HG02759 (cell line): Measurements from ENCODE around the gene PDE4A.
"Not testable (repeated sequence)": the region's sequence is repeated elsewhere in the genome, so short reads cannot be mapped to it uniquely, and the experiment has no call there.

Experiments
- ATAC-seq: cut with Tn5 transposase; IDR thresholded peaks from one replicate; pipeline ENCODE4 v1.9.1; 2021; ENCODE audit warnings: mild to moderate bottlenecking, moderate library complexity; ENCODE audit not compliant: unreplicated experiment

The PDE4A gene

DNA sequence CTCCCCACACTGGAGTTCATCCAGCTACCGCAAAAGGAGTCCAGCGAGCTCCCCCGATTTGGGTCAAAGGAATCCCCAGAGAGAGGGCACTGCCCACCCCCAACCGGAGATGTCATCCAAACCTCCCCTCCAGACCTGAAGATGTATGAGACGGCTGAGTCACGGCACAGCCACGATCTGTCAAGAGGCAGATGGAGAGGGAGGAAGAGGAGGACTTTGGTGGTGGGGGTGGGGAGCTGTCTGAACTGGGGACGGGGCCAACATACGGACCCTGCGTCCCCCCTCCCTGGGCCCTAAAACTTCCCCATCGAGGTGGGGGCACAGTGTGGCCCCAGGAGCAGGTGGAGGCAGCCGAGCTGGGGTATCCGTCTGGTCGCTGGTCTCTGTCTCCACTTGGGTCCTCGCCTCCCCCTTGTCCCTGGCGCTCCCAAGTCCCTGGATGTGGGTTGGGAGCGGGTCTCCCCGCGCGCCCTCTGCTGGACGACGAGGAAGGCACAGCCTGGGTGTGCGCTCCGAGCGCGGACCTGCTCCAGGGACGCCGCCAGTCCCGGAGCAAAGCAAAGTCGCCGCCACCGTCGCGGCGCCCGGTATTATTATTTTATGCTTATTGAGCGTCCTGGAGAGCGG is 3.8 kb downstream of the PDE4A start:
- ATAC-seq: peak; percentile 43

DNA sequence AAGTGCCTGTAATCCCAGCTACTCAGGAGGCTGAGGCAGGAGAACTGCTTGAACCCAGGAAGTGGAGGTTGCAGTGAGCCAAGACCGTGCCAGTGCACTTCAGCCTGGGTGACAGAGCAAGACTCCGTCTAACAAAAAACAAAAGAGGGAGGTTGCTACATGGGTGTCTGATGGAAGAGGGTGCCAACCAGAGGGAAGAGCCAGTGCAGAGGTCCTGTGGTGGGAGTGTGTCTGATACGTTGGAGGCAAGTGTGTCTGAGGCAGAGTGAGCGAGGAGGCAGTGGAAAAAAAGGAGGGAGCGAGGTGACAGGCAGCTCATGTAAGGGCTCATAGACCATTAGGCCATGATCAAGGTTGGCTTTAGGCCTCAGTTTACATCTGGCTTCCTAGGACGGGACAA is 6.8 kb downstream of the PDE4A start:
- no peak for ATAC-seq

DNA sequence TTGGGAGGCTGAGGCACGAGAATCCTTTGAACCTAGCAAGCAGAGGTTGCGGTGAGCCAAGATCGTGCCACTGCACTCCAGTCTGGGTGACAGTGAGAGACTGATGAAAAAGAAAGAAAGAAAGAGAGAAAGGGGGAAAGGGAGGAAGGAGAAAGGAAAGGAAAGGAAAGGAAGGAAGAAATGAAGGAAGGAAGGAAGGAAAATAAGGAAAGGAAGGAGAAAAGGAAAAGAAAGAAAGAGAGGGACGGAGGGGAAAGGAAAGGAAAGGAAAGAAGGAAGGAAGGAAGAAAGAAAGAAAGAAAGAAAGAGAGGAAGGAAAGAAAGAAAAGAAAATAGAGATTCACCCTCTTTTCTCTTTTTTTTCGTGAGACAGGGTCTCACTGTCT is 8.7 kb downstream of the PDE4A start:
- no peak for ATAC-seq

DNA sequence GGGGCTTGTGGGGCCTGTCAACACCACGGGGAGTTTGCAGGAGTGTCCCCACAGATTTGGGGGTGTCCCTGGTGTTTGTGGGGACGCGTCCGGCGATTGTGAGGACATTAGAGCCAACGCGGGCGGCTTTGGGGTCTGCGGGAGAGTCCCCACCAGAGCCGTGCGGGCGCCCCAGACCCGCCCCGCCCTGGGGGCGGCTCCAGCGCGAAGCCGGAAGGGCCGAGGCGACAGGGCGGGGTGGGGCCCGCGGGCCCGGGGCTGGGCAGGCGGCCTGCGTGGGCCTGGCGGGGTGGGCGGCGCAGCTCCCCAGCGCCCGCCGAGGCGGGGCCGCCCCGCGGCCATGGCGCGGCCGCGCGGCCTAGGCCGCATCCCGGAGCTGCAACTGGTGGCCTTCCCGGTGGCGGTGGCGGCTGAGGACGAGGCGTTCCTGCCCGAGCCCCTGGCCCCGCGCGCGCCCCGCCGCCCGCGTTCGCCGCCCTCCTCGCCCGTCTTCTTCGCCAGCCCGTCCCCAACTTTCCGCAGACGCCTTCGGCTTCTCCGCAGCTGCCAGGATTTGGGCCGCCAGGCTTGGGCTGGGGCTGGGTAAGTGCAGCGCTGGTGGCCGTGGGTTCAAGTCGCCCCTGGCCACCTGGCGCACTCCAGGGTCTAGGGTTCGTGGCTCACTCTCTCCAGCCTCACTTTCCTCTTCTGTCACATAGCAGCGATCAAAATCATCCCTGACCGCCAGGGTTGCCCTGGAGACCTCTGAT is 10.3 kb downstream of the PDE4A start:
- no peak for ATAC-seq

DNA sequence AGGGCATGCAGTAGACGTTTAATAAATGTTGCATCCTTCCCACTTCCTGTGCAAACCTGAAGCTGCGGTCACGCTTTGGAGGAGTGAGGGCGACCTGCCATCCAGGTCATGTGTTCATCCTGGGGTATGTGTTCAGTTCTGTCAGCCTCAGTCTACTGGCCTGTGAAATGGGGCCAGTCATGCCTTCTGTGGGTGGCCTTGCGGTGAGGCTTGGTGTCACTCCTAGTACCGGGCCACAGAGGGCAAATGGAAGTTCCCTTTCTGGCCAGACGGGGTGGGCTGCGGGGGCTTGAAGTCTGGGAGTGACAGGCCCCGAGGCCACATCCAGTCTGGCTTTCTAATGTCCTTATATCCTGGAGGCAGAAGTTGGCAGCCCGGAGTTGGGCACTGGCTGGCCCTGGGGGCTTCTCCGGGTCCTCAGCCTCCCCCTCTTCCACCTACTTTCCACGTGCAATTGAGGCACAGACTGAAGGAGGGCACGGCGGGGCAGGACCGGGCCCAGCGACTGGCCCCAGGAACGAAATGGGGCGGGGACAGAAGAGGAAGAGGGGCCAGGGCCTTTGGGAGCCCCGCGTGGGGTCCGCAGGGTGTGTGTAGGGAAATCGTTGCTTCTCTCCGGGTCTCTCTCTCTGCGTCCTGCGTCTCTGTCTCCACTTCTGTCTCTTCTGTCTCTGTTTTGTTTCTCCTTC is 11.1 kb downstream of the PDE4A start:
- no peak for ATAC-seq

DNA sequence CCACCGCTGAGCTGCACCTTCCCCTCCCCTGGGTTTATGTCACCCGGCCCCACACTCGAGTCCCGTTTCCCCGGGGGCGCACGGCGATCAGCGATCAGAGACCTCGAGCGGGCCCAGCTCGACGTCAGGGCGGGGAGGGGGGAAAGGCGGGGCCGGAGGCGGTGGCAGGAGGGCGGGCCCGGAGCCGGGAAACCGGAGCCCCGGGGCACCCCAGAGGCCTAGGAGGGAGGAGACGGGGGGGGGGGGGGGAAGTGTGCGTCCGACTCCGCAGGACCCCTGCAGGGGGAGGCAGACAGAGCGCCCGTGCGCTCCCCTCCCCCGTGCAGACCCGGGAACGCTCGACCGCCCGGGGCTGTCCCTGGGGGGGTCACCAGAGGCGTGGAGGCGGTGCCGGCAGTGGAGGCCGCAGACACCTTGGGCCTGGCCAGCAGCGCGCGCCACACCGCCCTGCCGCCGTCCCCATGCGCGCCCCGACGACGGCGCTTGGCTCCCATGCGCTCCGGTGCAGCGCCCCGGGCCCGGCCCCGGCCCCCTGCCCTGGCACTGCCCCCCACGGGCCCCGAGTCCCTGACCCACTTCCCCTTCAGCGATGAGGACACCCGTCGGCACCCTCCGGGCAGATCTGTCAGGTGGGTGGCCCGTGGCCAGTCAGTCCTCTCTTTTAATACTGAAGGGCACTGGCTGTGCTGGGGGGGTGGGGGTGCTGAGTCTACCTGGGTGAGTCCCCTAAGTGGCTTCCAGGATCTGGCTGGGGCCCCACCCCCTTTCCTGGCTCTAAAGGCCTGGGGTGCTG is 11.8 kb downstream of the PDE4A start:
- ATAC-seq: no peak

DNA sequence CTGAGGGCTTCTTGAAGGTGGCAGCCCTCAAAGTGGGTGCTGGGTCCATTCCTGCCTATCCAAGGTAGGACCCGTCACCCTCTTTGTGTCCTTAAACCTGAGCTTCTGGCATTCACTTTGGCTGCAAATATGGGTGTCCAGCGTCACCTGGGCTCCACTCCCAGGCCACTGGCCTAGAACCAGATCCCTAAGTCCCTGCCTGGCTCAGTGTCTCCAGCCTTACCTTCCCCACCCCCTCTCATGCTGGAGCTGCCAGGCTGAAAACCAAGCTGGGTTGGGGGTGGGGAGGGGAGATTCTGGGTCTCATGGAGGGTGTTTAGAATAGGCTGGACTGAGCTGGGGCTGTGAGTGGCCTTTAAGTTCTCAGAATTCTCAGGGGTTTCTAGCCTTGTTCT is 12.4 kb downstream of the PDE4A start:
- no peak for ATAC-seq

DNA sequence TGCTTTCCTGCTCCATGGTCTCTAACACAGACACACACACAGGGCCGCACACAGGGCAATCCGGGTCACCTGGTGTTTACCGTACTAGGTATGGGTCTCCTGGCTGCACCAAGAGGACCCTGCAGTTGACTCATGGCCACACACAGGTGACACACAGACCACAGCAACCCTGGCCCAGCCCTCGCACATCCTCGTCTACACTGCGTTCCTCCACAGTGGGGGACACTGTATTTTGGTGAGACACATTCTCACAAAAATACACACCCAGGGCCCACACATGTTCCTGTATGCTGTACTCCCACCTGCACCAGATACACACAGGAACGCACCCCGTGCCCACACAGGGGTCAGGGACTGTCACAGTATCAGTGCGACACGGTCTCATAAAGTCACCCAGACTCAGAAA is 12.8 kb downstream of the PDE4A start:
- ATAC-seq: no peak

DNA sequence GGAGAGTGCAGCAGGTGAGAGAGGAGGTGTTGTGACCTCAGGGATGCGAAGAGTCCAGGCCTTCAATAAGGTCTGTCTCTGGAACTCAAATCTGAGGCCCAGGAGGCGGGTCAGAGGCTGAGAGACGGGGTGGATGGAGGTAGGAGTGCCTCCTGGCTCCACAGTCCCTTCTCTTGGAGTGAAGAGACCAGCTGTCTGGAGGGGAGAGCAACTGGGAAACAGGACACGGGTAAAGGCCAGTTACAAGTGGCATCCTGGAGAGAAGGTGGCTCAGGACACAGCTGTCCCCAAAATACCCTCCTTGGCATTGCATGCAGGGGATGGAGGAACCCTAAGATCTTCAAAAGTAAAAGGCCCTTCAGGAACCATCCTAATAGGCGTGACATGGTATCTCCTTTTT is 19.2 kb downstream of the PDE4A start:
- ATAC-seq: no peak

DNA sequence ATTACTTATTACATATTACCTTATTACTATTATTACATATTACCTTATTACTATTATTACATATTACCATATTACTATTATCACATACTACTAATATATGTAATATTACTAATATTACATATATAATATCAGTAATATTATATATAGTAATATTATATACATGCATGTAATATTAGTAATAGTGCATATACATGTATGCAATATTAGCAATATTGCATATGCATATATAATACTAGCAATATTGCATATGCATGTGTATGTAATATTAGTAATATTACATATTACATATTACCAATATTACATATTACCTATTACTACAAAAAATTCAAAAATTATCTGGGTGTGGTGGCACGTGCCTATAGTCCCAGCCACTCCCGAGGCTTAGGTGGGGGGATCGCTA is 22.4 kb downstream of the PDE4A start:
- no peak for ATAC-seq

DNA sequence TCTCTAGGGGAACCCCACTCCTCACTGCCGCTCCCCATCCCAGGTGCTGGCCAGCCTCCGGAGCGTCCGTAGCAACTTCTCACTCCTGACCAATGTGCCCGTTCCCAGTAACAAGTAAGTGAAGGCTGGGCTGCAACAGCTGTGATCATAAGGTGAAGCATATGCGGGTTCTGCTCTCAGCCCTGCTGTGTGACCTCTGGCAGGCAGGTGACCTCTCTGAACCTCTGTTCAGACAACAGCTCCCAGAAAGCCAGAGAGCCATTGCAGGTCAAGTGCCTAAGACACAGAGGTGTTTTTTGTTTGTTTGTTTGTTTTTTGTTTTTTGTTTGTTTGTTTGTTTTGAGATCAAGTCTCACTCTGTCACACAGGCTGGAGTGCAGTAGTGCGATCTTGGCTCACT is 28.7 kb downstream of the PDE4A start:
- ATAC-seq: no peak

DNA sequence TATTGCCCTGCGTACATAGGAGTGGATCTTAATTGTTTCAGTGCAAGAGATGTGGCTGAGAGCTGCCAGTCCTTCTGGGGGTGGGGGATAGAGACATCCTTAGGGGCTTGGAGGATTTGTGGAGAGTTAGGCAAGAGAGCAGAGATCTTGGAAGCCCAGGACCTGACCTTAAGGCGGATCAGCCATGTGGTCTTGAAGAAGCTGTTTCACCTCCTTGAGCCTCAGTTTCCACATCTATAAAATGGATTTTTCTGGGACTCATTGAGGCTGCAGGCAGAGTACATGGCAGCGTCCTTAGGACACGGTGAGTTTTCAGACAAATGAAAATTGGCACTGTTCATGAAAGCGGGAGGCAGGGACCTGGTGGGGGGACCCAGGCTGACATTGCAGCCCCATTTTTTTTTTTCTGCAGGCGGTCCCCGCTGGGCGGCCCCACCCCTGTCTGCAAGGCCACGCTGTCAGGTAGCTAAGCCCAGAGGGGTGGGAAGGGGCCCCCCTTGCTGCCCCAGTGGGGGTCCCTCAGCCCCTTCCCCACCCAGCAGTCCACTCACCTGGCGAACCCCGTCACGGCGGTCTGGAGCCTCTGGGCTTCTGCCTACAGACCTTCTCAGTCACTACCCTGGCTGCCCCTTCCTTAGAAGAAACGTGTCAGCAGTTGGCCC is 30.0 kb downstream of the PDE4A start:
- no peak for ATAC-seq

DNA sequence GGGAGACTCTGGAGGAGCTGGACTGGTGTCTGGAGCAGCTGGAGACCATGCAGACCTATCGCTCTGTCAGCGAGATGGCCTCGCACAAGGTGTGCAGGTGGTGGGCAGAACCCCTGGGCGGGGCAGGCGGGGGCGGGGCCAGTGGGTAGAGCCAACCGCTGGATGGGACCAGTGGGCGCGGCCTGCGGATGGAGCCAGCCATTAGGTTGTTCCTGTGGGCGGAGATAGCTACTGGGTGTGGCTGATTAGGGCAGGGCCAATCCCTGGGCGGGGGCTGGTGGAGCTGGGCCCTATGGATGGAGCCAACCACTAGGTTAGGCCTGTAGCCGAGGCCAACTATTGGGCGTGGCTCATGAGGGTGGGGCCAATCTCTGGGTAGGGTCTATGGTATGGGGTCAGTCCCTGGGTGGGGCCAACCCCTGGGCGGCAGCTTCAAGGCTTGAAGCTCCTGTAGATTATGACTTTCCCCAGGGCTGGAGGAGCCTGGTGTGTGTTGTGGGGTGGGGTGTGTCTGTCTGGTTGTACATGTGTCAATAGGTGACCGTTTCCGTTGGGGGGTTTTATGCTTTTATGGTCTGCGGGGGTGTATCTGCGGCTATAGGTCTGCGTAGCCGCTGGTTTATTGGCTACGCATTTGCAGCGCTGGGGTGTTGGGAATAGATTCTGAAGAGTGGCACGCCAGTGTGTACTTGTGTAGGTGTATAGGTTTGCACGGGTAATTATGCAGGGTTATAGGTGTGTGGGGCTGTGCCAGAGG is 30.7 kb downstream of the PDE4A start:
- no peak for ATAC-seq

DNA sequence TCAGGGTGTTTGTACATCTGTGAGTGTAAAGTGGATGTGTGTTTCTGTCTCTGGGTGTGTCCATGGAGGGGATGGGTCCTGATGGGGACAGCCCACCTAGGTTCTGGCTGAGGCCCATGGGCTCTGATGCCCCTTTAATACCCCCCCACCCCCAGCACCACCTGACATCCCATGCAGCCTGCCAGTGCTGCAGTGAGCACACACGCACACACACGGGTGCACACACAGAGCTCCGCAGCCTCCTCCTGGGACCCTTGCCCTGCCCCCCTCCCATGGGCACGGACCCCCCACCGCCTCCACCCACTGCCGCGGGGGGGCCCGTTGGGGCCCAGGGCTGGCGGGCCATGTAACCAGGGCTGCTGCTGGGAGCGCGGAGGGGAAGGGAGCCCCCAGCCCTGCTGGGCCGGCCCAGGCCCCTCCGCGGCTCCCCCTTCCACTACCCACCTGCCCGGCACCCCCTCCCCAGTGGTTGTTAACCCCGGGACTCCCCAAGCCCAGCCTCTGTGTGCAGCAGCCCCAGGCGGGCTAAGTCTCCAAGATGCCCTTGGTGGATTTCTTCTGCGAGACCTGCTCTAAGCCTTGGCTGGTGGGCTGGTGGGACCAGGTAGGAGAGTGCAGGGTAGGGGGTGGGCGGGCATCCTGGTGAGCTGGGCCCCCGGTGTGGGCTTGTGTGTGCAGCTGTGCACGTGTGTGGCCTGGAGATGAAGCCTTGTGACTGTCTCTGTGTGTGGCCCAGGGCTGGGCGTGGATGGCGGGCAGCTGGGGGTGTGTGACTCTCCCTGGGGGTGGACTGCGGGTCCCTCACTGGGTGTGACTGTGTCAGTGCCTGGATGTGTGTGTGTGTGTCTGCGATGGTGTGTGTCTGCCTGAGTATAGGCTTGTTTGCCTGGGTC is 32.6 kb downstream of the PDE4A start:
- no peak for ATAC-seq

DNA sequence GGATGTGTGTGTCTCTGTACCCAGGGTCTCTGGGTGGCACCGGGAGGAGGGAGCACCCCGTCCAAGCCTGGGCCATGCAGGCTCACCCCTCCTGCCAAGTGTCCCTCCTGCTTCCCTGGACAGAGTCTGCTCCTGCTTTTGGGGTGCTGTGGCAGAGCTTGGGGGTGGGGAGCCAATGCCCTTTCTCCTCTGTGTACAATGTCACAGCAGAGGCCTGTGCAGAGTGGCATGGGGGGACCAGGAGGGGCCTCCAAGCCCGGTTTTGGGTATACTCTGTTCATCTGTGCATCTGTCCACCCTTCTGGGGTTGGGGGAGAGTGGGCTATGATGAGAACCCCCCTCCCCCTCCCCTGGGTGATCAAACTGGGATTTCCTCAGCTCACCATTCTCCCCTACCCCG is 33.5 kb downstream of the PDE4A start:
- no peak for ATAC-seq

DNA sequence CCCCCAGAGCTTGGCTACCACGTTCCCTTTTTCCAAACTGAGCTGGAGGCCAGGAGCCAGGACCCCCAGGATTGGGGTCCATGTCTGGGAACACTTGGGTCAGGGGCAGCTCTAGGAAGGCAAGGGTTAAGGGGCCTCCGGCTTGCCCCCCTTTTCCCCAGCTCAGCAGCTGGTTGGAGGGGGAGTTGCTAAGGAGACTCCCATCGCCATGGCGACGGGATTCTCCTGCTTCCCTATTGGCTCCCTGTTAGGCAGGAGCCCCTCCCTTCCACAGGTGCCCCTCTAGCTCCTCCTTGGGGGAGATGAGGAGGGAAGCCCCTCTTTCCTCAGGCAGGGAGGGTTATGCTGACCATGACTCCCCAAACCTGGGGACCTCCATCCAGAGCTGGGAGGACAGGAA is 33.9 kb downstream of the PDE4A start:
- no peak for ATAC-seq

DNA sequence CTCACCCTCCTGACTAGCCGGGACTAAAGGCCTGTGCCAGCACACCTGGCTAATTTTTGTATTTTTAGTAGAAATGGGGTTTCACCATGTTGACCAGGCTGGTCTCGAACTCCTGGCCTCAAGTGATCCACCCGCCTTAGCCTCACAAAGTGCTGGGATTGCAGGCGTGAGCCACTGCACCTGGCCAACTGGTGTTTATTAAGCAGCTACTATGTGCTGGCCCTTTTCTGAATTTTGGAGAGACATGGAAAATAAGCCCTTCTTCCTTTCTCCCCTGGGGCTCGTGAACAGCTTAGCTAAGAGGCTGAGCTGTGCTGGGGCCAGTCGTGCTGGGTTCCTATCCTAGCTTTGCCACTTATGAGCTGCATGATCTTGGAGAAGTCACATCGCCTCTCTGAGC is 38.4 kb downstream of the PDE4A start:
- not testable (repeated sequence) for ATAC-seq

DNA sequence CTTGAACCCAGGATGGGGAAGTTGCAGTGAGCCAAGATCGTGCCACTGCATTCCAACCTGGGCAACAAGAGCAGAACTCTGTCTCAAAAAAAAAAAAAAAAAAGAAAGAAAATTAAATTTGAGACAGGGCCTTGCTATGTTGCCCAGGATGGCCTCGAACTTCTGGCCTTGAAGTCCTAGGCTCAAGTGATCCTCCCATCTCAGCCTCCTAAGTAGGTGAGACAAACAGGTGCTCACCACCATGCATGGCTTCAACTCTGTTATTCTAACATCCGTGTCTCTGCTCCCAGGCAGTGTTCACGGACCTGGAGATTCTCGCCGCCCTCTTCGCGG is 40.3 kb downstream of the PDE4A start:
- no peak for ATAC-seq
